HG03039 (cell line): ENCODE results near the gene SNX19.
"Not testable (repeated sequence)": the region's sequence is repeated elsewhere in the genome, so short reads cannot be mapped to it uniquely, and the experiment has no call there.

Source experiments
- ATAC-seq: cut with Tn5 transposase; IDR thresholded peaks from one replicate; pipeline ENCODE4 v1.9.1; 2021; ENCODE audit warnings: mild to moderate bottlenecking, moderate library complexity; ENCODE audit not compliant: unreplicated experiment

The SNX19 gene

GRCh38 chr11:130874396-130874795 lies 41.9 kb downstream of the SNX19 start:
- ATAC-seq: no peak

- no peak for ATAC-seq
Measured at GRCh38 chr11:130873761-130874160, 42.5 kb downstream of the SNX19 start.

- no peak for ATAC-seq
Measured at GRCh38 chr11:130872981-130873380, 43.3 kb downstream of the SNX19 start.

GRCh38 chr11:130872513-130872912 lies 43.8 kb downstream of the SNX19 start:
- ATAC-seq: no peak

GRCh38 chr11:130872102-130872501 lies 44.2 kb downstream of the SNX19 start:
- ATAC-seq: no peak

GRCh38 chr11:130871616-130872015 lies 44.7 kb downstream of the SNX19 start:
- ATAC-seq: no peak

- no peak for ATAC-seq
Measured at GRCh38 chr11:130868721-130869390, 47.4 kb downstream of the SNX19 start.

GRCh38 chr11:130868086-130868710 lies 48.1 kb downstream of the SNX19 start:
- no peak for ATAC-seq

GRCh38 chr11:130866831-130867230 lies 49.4 kb downstream of the SNX19 start:
- no peak for ATAC-seq

- no peak for ATAC-seq
Measured at GRCh38 chr11:130865774-130866114, 50.5 kb downstream of the SNX19 start.

GRCh38 chr11:130865091-130865773 lies 51.0 kb downstream of the SNX19 start:
- no peak for ATAC-seq

- peak; percentile 66 for ATAC-seq
Measured at GRCh38 chr11:130861902-130862860, 54.1 kb downstream of the SNX19 start.

- ATAC-seq: no peak
Measured at GRCh38 chr11:130861283-130861682, 55.0 kb downstream of the SNX19 start.

- no peak for ATAC-seq
Measured at GRCh38 chr11:130859886-130860285, 56.4 kb downstream of the SNX19 start.

GRCh38 chr11:130858215-130858614 lies 58.1 kb downstream of the SNX19 start:
- no peak for ATAC-seq

- ATAC-seq: not testable (repeated sequence)
Measured at GRCh38 chr11:130855707-130856106, 60.6 kb downstream of the SNX19 start.

GRCh38 chr11:130854483-130854882 lies 61.8 kb downstream of the SNX19 start:
- ATAC-seq: no peak

GRCh38 chr11:130852589-130852988 lies 63.7 kb downstream of the SNX19 start:
- no peak for ATAC-seq

GRCh38 chr11:130850185-130850944 lies 65.9 kb downstream of the SNX19 start:
- no peak for ATAC-seq

- no peak for ATAC-seq
Measured at GRCh38 chr11:130849215-130849568, 67.1 kb downstream of the SNX19 start.
